Panc1 (cell line): ENCODE results near the gene LMLN. TPM values are rescaled to one million over a fixed set of nuclear protein-coding genes. Genes with fewer than 3 reads are reported as not detected.
"Not testable (repeated sequence)": the region's sequence is repeated elsewhere in the genome, so short reads cannot be mapped to it uniquely, and the experiment has no call there.

Experiments
- ATAC-seq: fragments of 200-7000 bp; cut with Tn5 transposase; 2 replicates; pipeline ENCODE4 v1.9.1; 2020; ENCODE audit warnings: mild to moderate bottlenecking, moderate library complexity
- BruUV-seq: library from RNA; stranded (reverse); fragments of 400-500 nt; replicated peaks from 2 replicates; lab custom pipeline; 2021; lab: Mats Ljungman, UMichigan
- CTCF ChIA-PET: fragments of 300-600 bp; sonication (Branson Sonifier 250); formaldehyde crosslinking; loops from one replicate; lab custom pipeline; 2022; ENCODE audit warnings: antibody characterized with exemption; lab: Charles Lee
- POLR2A ChIA-PET: fragments of 300-600 bp; sonication (Branson Sonifier 250); formaldehyde crosslinking; loops from one replicate; lab custom pipeline; 2022; ENCODE audit warnings: antibody characterized with exemption; lab: Charles Lee
- DNase-seq: peaks from one replicate; pipeline ENCODE4 v3.0.0-alpha.2; 2010; ENCODE audit warnings: low read depth, low spot score
- H3K27ac ChIP-seq: 2 replicates; pipeline ENCODE4 v1.5.1; 2011; ENCODE audit warnings: mild to moderate bottlenecking, low read length, inconsistent platforms
- H3K27me3 ChIP-seq: fragments of 200-500 bp; sonication (Bioruptor generic); 2 replicates; pipeline ENCODE4 v1.6.0; 2014; ENCODE audit warnings: low read length, inconsistent platforms; ENCODE audit not compliant: control insufficient read depth, insufficient read depth
- H3K36me3 ChIP-seq: fragments of 200-500 bp; sonication (Bioruptor generic); 2 replicates; pipeline ENCODE4 v1.5.1; 2014; ENCODE audit warnings: inconsistent platforms, mild to moderate bottlenecking, low read length, moderate library complexity; ENCODE audit not compliant: control insufficient read depth, insufficient read depth
- H3K4me1 ChIP-seq: 2 replicates; pipeline ENCODE4 v1.5.1; 2011; ENCODE audit warnings: inconsistent platforms, mild to moderate bottlenecking, low read length, moderate library complexity; ENCODE audit not compliant: control insufficient read depth, insufficient read depth
- H3K4me3 ChIP-seq, 2 experiments: 2 replicates each; pipeline ENCODE4 v1.5.1; 2011 to 2012; ENCODE audit warnings: low read depth in 2 of 2, low read length in 2 of 2, mild to moderate bottlenecking in 2 of 2, inconsistent platforms in 1 of 2, moderate library complexity in 1 of 2
- H3K9me3 ChIP-seq: fragments of 200-500 bp; sonication (Bioruptor generic); 2 replicates; pipeline ENCODE4 v1.5.1; 2014; ENCODE audit warnings: low read depth, mild to moderate bottlenecking, inconsistent platforms, low read length, moderate library complexity; ENCODE audit not compliant: control insufficient read depth, insufficient read depth
- CTCF ChIP-seq: fragments of 450-650 bp; IDR thresholded peaks from 2 replicates; pipeline ENCODE4 v1.5.1; 2017; ENCODE audit warnings: mild to moderate bottlenecking
- POLR2AphosphoS5 ChIP-seq: IDR thresholded peaks from 2 replicates; pipeline ENCODE4 v1.6.1; 2012; ENCODE audit warnings: mild to moderate bottlenecking, low read depth, low read length, moderate library complexity
- REST ChIP-seq, 2 experiments: IDR thresholded peaks; 2 replicates each; pipeline ENCODE4 v1.6.1; 2011 to 2012; ENCODE audit warnings: low read depth in 2 of 2, control low read depth in 1 of 2, low read length in 1 of 2, mild to moderate bottlenecking in 1 of 2, moderate library complexity in 1 of 2; ENCODE audit not compliant: insufficient read depth in 1 of 2
- SIN3A ChIP-seq: IDR thresholded peaks from 2 replicates; pipeline ENCODE4 v1.6.1; 2012; ENCODE audit warnings: low read depth, mild to moderate bottlenecking, low read length, moderate library complexity, borderline replicate concordance; ENCODE audit not compliant: insufficient read depth
- TCF7L2 ChIP-seq: IDR thresholded peaks from 2 replicates; pipeline ENCODE4 v1.6.1; 2011; ENCODE audit warnings: mild to moderate bottlenecking, low read depth, low read length, inconsistent platforms
- in situ Hi-C: cut with HindIII; loops from 2 replicates; pipeline ENCODE4 v1.10.0; 2016; ENCODE audit warnings: low sequenced_read_pairs, low pct_unique_long_range_greater_than_20kb
- intact Hi-C: fragments of 100-400 bp; cut with micrococcal nuclease; formaldehyde crosslinking; loops from one replicate; pipeline ENCODE4 v1.10.0; 2022; ENCODE audit not compliant: unreplicated experiment
- total RNA-seq: library from RNA; stranded (reverse); gene quantifications from one replicate; pipeline ENCODE4 v1.2.1, GENCODE V29; 2021; ENCODE audit not compliant: unreplicated experiment

Gene LMLN
- total RNA-seq, 1 experiment from 2014 or later = 21.8 TPM

GRCh38 chr3:197958848-197959247, 1.2 kb upstream of the LMLN start:
- DNase-seq, BruUV-seq, ATAC-seq, H3K9me3 ChIP-seq, in situ Hi-C loops, H3K36me3 ChIP-seq, intact Hi-C loops, CTCF ChIA-PET, H3K27me3 ChIP-seq: not testable (repeated sequence)
- Histone ChIP-seq H3K27ac (peak overlapping the region; percentile 99), H3K4me1 (peaks cover 46% of the 10 kb centered on the region), H3K4me3 (peak overlapping the region; percentile 69 to 94)
- 0 out of 2 replicates have a peak, but pooled peaks have one; percentile 12 for TF ChIP-seq POLR2AphosphoS5
- POLR2A ChIA-PET = interaction anchor here (0.6 to 1.0 kb wide), 3 partner anchors 8 to 13 kb away, joined by 3 to 6 read pairs (median 5); no protein-coding TSS in a partner anchor

GRCh38 chr3:197959500-197959890, 522 bp upstream of the LMLN start:
- TF ChIP-seq TCF7L2 (no peak), POLR2AphosphoS5 (no peak), CTCF (no peak), REST (IDR thresholded peaks at IDR 0.05; ENCODE audit: insufficient read depth in 1 of 2, low read depth in 2 of 2, low read length in 1 of 2) (no peak), SIN3A (no peak)
- BruUV-seq = TSS peak; percentile 96
- Histone ChIP-seq H3K27ac (peak overlapping the region; percentile 99), H3K9me3 (no peaks in the 10 kb centered on the region), H3K4me1 (peaks cover 42% of the 10 kb centered on the region), H3K4me3 (peak overlapping the region; percentile 69 to 94), H3K36me3 (peaks cover 5% of the 10 kb centered on the region; the same call in 1 of the 2 replicates), H3K27me3 (no peaks in the 10 kb centered on the region)
- DNase-seq (no peak), ATAC-seq (no peak)
- CTCF ChIA-PET = no interaction called here
- intact Hi-C loops = no loop called here
- POLR2A ChIA-PET = interaction anchor here (0.6 to 1.0 kb wide), 3 partner anchors 9 to 12 kb away, joined by 3 to 6 read pairs (median 5); no protein-coding TSS in a partner anchor
- in situ Hi-C loops = no loop called here
